GM19023 (cell line): ENCODE data around the gene LZTR1.
A peak's percentile ranks its signal among the peaks of the same experiment; 100 is the strongest.
"Not testable (repeated sequence)": the region's sequence is repeated elsewhere in the genome, so short reads cannot be mapped to it uniquely, and the experiment has no call there.

Source experiments
- ATAC-seq: cut with Tn5 transposase; IDR thresholded peaks from one replicate; pipeline ENCODE4 v1.9.1; 2021; ENCODE audit warnings: mild to moderate bottlenecking, moderate library complexity; ENCODE audit not compliant: unreplicated experiment

Gene LZTR1

GRCh38 chr22:20994128-20994901, 12.2 kb downstream of the LZTR1 start:
- ATAC-seq = no peak

DNA sequence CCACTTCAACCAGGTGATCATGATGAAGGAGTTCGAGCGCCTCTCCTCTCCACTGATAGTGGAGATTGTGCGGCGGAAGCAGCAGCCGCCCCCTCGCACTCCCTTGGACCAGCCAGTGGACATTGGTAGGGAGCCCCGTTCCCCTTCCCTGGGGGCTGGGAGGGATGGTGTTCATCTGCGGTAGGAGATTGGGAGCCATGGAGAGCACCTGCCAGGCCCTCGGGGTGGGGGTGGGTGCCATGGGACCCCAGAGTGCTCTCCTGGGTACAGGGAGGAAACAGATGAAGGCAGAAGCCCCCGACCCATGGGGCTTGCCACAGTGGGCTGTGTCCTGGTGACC, 12.8 kb downstream of the LZTR1 start:
- ATAC-seq = no peak

DNA sequence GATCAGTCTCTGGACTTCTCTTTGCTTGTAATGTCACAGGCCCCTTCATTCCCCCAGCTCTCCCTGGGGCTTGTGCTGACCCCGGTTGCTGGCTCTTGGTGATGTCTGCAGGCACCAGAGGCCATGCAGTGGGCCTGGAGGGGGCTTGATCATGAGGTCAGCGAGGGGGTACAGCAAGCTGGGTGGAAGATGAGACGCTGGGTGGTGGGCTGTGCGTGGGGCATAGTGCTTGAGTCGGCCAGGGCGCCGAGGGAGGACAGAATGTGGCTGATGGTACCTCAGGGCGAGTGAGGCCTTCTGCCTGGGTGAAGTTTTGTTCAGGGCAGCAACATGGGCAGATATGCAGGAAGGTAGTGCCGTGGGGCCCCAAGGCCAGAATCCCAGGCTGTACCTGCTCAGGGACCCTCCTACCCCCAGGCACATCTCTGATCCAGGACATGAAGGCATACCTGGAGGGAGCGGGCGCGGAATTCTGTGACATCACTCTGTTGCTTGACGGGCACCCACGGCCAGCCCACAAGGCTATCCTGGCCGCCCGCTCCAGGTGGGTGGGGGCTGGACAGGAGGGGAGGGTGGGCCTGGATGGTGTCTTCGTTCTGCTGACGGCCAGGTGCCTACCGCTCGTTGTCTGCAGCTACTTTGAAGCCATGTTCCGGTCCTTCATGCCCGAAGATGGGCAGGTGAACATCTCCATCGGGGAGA, 13.4 kb downstream of the LZTR1 start:
- no peak for ATAC-seq

GRCh38 chr22:20996031-20996410, 13.9 kb downstream of the LZTR1 start:
- no peak for ATAC-seq

DNA sequence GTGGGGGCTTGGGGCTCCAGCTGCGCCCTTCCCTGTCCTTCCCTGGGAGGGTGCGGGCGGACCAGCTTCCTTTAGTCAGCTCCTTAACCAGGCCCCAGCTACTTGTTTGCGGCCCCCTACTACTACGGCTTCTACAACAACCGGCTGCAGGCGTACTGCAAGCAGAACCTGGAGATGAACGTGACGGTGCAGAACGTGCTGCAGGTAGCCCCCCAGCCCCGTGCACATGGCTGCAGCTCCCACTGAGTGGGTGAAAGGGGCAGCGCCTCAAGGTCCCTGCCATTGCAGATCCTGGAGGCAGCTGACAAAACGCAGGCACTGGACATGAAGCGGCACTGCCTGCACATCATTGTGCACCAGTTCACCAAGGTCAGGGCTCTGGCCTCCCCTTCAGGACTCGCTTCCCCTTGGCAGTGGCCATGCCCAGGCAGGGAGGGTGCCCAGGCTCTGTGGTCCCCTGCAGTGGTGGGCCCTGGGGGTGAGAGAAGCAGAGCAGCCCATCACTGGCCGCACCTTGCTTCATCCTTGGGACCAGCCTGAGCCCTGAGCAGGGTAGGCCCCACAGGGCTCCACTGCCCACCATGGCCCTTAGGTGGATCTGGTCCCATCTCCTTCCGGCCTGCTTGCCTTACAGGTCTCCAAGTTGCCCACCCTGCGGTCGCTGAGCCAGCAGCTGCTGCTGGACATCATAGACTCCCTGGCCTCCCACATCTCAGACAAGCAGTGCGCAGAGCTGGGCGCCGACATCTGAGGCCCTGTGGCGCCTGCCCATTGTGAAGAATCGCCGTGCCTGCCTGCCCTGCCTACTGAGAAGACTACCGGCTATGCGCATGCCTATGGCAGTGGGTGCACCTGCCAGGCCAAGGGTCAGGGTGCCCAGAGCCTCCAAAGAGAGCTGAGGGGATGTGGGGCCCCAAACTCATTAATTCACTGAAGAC, 14.8 kb downstream of the LZTR1 start:
- no peak for ATAC-seq

GRCh38 chr22:20997536-20998257, 15.6 kb downstream of the LZTR1 start:
- ATAC-seq = no peak

DNA sequence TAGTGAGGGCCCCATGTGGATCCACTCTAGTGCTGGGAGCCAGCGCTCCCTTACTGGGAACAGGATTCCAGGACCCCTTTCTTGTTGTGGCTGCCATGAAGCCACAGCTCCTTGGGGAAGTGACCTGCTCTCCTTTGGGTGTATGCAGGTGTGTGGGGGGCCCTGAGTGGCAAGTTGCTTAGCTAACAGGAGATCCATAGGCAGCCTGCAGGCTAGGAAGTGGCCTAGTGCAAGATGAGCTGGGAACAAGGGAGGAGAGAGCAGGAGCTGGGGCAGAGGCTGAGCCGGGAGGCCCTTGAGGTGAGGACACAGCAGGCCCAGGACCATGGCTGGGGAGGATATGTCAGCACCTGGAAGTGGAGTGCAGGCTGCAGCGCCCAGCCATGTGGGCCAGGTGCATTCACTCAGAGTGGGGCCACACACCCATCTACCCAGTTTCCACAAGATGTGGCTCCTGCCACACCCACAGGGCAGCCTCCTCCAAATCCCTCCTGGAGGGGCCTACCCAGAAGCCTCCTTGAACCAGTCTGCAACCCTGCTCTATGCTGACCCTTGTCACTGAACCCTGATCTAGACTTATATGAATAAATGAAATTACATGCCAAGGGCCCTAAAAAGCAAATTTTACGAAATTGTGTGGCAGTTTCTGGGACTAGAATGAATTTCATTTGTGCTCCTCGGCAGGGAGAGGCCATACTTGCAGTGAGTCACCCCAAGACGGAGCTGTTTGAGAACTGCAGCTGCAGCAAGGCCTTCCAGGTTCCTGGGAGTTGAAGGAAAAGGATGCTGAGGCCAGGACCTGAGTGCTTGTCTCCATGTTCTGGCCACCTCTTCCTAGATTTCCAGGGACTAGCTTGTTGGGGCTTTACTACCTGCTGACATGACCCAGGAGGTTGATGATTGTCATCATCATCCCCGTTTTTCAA, 16.6 kb downstream of the LZTR1 start:
- ATAC-seq = no peak

- no peak for ATAC-seq
These were observed 17.5 kb downstream of the LZTR1 start for GRCh38 chr22:20999350-21000206.

GRCh38 chr22:21000207-21000986, 18.3 kb downstream of the LZTR1 start:
- no peak for ATAC-seq

DNA sequence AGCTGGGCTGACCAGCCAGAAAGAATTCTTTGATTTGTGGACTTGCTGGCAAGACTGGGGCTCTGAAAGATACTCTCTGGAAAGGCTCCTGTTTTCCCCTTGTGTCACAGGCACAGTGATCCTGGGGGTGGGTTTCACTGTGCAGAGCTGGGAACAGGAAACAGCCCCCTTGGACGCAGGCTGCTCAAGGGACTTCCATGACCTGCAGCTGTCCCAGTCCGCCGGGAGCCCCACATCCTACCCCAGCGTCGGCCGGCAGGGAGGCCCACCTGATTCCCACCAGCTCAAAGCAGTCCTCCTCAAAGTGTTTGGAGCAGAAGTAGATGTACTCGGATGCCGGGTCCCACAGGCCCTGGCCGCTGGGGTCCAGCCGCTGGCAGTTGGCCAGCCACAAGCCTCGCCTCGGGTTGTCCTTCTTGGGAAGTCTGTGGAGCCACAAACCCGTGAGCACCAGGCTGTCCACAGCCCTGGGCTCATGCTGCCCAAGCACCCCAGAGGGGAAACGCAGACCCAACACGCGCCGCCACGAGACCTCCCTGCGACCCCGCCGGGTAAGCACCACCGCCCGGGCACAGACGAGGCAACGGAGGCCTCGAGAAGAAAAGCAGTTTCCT, 19.0 kb downstream of the LZTR1 start:
- peak; percentile 2 for ATAC-seq

GRCh38 chr22:21001601-21002325, 19.7 kb downstream of the LZTR1 start, which contains the start of gene THAP7:
THAP7 (minus strand) TSS chr22:21002118; CDS start chr22:21001911, 207 bp downstream.
- peak; percentile 90 for ATAC-seq

- no peak for ATAC-seq
These were observed 21.7 kb downstream of the LZTR1 start for GRCh38 chr22:21003782-21004181.

- not testable (repeated sequence) for ATAC-seq
These were observed 27.1 kb downstream of the LZTR1 start for GRCh38 chr22:21009208-21009607.

- no peak for ATAC-seq
These were observed 27.7 kb downstream of the LZTR1 start for GRCh38 chr22:21009638-21010425.

DNA sequence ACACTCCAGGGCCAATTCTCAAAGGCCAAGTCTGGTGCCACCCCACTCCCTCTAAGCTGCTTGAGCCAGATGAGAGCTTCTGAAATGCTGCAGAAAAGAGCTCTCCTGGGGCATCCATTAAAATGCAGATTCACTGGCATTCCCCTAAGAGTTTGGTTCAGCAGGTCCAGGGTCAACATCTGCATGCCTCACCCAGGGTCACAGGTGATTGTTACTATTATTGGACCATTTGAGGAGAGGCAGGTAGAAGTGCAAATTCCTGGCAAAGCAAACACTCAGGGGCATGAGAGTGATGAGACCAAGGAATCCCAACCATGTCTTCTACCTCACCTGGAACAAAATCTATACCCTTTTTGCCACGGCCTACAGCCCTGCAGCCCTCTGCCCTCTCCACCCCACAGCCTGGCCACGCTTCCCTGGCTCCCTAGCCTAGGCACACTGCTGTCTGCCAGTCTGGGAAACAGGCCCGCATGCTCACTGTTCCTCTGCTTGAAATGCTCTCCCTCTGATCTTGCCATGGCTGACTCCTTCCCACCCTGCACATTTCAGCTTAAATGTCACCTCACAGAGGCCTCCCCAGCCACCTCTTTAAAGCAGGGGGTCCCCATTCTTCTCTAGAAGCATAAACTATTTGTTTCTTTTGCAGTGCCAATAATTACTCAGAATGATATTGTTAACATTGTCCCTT, 28.5 kb downstream of the LZTR1 start:
- no peak for ATAC-seq
